Type B pancreatic cell (in vitro differentiated cells): ENCODE results near the gene TMEM134. TPM values are rescaled to one million over a fixed set of nuclear protein-coding genes. Genes with fewer than 3 reads are reported as not detected.

ENCODE experiments used
- DNase-seq: peaks from one replicate; pipeline ENCODE4 v3.0.0; 2021; ENCODE audit warnings: mixed read lengths; ENCODE audit not compliant: unreplicated experiment; ENCODE audit errors: extremely low spot score
- H3K27ac Mint-ChIP-seq: 2 replicates; pipeline ENCODE4 v1.8.0; 2021; ENCODE audit warnings: mild to moderate bottlenecking, mixed read lengths
- H3K27me3 Mint-ChIP-seq: 2 replicates; pipeline ENCODE4 v1.8.0; 2021; ENCODE audit warnings: mixed read lengths
- H3K36me3 Mint-ChIP-seq: 2 replicates; pipeline ENCODE4 v1.8.0; 2021; ENCODE audit warnings: mixed read lengths
- H3K4me1 Mint-ChIP-seq: one replicate; pipeline ENCODE4 v1.8.0; 2021; ENCODE audit warnings: mixed read lengths; ENCODE audit not compliant: unreplicated experiment
- H3K4me3 Mint-ChIP-seq: 2 replicates; pipeline ENCODE4 v1.8.0; 2021; ENCODE audit warnings: mild to moderate bottlenecking, mixed read lengths
- H3K9me3 Mint-ChIP-seq: 2 replicates; pipeline ENCODE4 v1.8.0; 2021; ENCODE audit warnings: mixed read lengths
- CTCF ChIP-seq: fragments of 200-600 bp; sonication (generic); conservative IDR thresholded peaks from 2 replicates; pipeline ENCODE4 v1.5.0; 2021; ENCODE audit warnings: antibody characterized with exemption, mild to moderate bottlenecking
- microRNA-seq: library from miRNA; unstranded; fragments of <30 nt; microRNA quantifications from one replicate; pipeline ENCODE4, GENCODE V29; 2020
- total RNA-seq: library from RNA; stranded (reverse); gene quantifications from 2 replicates; pipeline ENCODE4 v1.2.1, GENCODE V29; 2021; ENCODE audit warnings: low replicate concordance

TMEM134 gene
- total RNA-seq, 1 donor from 2014 or later, result 46.6 TPM

GRCh38 chr11:67411785-67412152, 57.3 kb downstream of the TMEM134 start:
- Mint-ChIP-seq H3K4me3 (no peak overlapping the region), H3K4me1 (peaks cover 18% of the 10 kb centered on the region), H3K36me3 (no peaks in the 10 kb centered on the region), H3K27ac (no peak overlapping the region), H3K27me3 (peaks cover 57% of the 10 kb centered on the region), H3K9me3 (no peaks in the 10 kb centered on the region)
- no peak for TF ChIP-seq CTCF
- DNase-seq, result no peak

Small RNA genes within 50 kb of the gene (microRNA-seq; reads per million reads assigned to microRNA genes)
- gene MIR6752, result not detected

Other genes with a start within 250 kb of the TMEM134 start
- 53.1 and 62.2 TPM in 2 replicates for gene GRK2, start 202.8 kb downstream of the TMEM134 start, total RNA-seq
- gene ANKRD13D, start 179.9 kb downstream of the TMEM134 start, total RNA-seq, result 70.5 and 80.9 TPM in 2 replicates
- 32.0 and 40.9 TPM in 2 replicates for gene SSH3, start 165.7 kb downstream of the TMEM134 start, total RNA-seq
- 15.0 and 29.4 TPM in 2 replicates for gene POLD4, start 115.7 kb downstream of the TMEM134 start, total RNA-seq
- 3.2 and 6.7 TPM in 2 replicates for gene CLCF1, start 95.7 kb downstream of the TMEM134 start, total RNA-seq
- gene RAD9A, start 77.3 kb downstream of the TMEM134 start, total RNA-seq, result 29.5 and 41.2 TPM in 2 replicates
- 137 TPM in 2 replicates for gene PPP1CA, start 67.4 kb downstream of the TMEM134 start, total RNA-seq
- 0.87 TPM in 1 of 2 replicates, not detected in the other for gene TBC1D10C, start 65.2 kb downstream of the TMEM134 start, total RNA-seq
- 0.31 and 1.5 TPM in 2 replicates for gene CARNS1, start 53.6 kb downstream of the TMEM134 start, total RNA-seq
- 55.5 and 57.0 TPM in 2 replicates for gene RPS6KB2, start 40.8 kb downstream of the TMEM134 start, total RNA-seq
- gene PTPRCAP, start 31.6 kb downstream of the TMEM134 start, total RNA-seq, result 1.1 and 2.0 TPM in 2 replicates
- gene CORO1B, start 25.8 kb downstream of the TMEM134 start, total RNA-seq, result 77.4 and 90.2 TPM in 2 replicates
- not detected in 2 replicates for gene GPR152, start 16.5 kb downstream of the TMEM134 start, total RNA-seq
- not detected in 2 replicates for gene CABP4, start 13.9 kb downstream of the TMEM134 start, total RNA-seq
- 32.4 and 47.6 TPM in 2 replicates for gene AIP, start 13.8 kb upstream of the TMEM134 start, total RNA-seq
- gene PITPNM1, start 36.1 kb upstream of the TMEM134 start, total RNA-seq, result 50.4 and 51.7 TPM in 2 replicates
- 34.9 and 37.5 TPM in 2 replicates for gene CDK2AP2, start 38.9 kb upstream of the TMEM134 start, total RNA-seq
- not detected in 2 replicates for gene CABP2, start 54.2 kb upstream of the TMEM134 start, total RNA-seq
- gene GSTP1, start 114.6 kb upstream of the TMEM134 start, total RNA-seq, result 1,009 and 1,011 TPM in 2 replicates
- 220 and 226 TPM in 2 replicates for gene NDUFV1, start 137.7 kb upstream of the TMEM134 start, total RNA-seq
- gene NUDT8, start 160.7 kb upstream of the TMEM134 start, total RNA-seq, result 10.3 and 16.0 TPM in 2 replicates
- not detected in 2 replicates for gene TBX10, start 170.5 kb upstream of the TMEM134 start, total RNA-seq
- gene ACY3, start 181.5 kb upstream of the TMEM134 start, total RNA-seq, result 2.2 and 5.8 TPM in 2 replicates
- 4.8 and 9.4 TPM in 2 replicates for gene ALDH3B2, start 205.4 kb upstream of the TMEM134 start, total RNA-seq